ENCODE measurements around the gene ZFHX3.

The ZFHX3 gene

GRCh38 chr16:73056921-73057290, 9.0 kb upstream of the ZFHX3 start:
- Histone ChIP-seq H3K27me3 (ENCODE audit: insufficient read depth, low read depth) (no peaks in the 10 kb centered on the region), H3K4me3 (IDR thresholded peaks at IDR 0.05; ENCODE audit: insufficient read depth, low read depth, low read length) (no peak overlapping the region), H3K36me3 (ENCODE audit: insufficient read depth) (no peaks in the 10 kb centered on the region), H4K20me1 (ENCODE audit: insufficient read depth) (no peaks in the 10 kb centered on the region), H3K4me2 (peak overlapping the region; percentile 77), H3K9ac (no peak overlapping the region; the same call in 1 of the 2 replicates), H3K4me1 (ENCODE audit: low read depth, poor library complexity, severe bottlenecking) (peaks cover 51% of the 10 kb centered on the region), H3K79me2 (ENCODE audit: insufficient read depth, low read depth) (peaks cover 29% of the 10 kb centered on the region; the same call in 1 of the 2 replicates), H3K27ac (no peak overlapping the region), H2AFZ (ENCODE audit: low read depth) (peak overlapping the region; percentile 59; the same call in 1 of the 2 replicates)
- TF ChIP-seq CTCF (conservative IDR thresholded peaks at IDR 0.05; ENCODE audit: low read depth, low read length): no peak

- Histone ChIP-seq H3K9ac (no peak overlapping the region), H3K4me3 (IDR thresholded peaks at IDR 0.05; ENCODE audit: insufficient read depth, low read depth, low read length) (no peak overlapping the region), H2AFZ (ENCODE audit: low read depth) (no peak overlapping the region), H3K27me3 (ENCODE audit: insufficient read depth, low read depth) (no peaks in the 10 kb centered on the region), H3K79me2 (ENCODE audit: insufficient read depth, low read depth) (peaks cover 30% of the 10 kb centered on the region; the same call in 1 of the 2 replicates), H3K36me3 (ENCODE audit: insufficient read depth) (no peaks in the 10 kb centered on the region), H4K20me1 (ENCODE audit: insufficient read depth) (no peaks in the 10 kb centered on the region), H3K27ac (no peak overlapping the region), H3K4me1 (ENCODE audit: low read depth, poor library complexity, severe bottlenecking) (peaks cover 51% of the 10 kb centered on the region), H3K4me2 (peak overlapping the region; percentile 77; the same call in 1 of the 2 replicates)
- no peak for TF ChIP-seq CTCF (conservative IDR thresholded peaks at IDR 0.05; ENCODE audit: low read depth, low read length)
Observed at GRCh38 chr16:73056448-73056847, 8.5 kb upstream of the ZFHX3 start.

GRCh38 chr16:73054813-73055482, 7.0 kb upstream of the ZFHX3 start:
- H3K4me3 ChIP-seq (IDR thresholded peaks at IDR 0.05; ENCODE audit: insufficient read depth, low read depth, low read length): no peak overlapping the region
- H3K27me3 ChIP-seq (ENCODE audit: insufficient read depth, low read depth): no peaks in the 10 kb centered on the region
- peak overlapping the region; percentile 52 for H3K27ac ChIP-seq
- peaks cover 44% of the 10 kb centered on the region for H3K4me1 ChIP-seq (ENCODE audit: low read depth, poor library complexity, severe bottlenecking)
- no peaks in the 10 kb centered on the region for H4K20me1 ChIP-seq (ENCODE audit: insufficient read depth)
- H3K4me2 ChIP-seq: peak overlapping the region; percentile 88
- no peak overlapping the region; the same call in 1 of the 2 replicates for H3K9ac ChIP-seq
- no peaks in the 10 kb centered on the region for H3K36me3 ChIP-seq (ENCODE audit: insufficient read depth)
- 0 out of 2 replicates have a peak overlapping the region, but pooled peaks have one; percentile 2 for H2AFZ ChIP-seq (ENCODE audit: low read depth)
- no peak for TF ChIP-seq CTCF (conservative IDR thresholded peaks at IDR 0.05; ENCODE audit: low read depth, low read length)
- H3K79me2 ChIP-seq (ENCODE audit: insufficient read depth, low read depth): peaks cover 30% of the 10 kb centered on the region; the same call in 1 of the 2 replicates

GRCh38 chr16:73054498-73054812, 6.5 kb upstream of the ZFHX3 start:
- Histone ChIP-seq H3K27me3 (ENCODE audit: insufficient read depth, low read depth) (no peaks in the 10 kb centered on the region), H3K27ac (peak overlapping the region; percentile 52; the same call in 1 of the 2 replicates), H3K79me2 (ENCODE audit: insufficient read depth, low read depth) (peaks cover 30% of the 10 kb centered on the region; the same call in 1 of the 2 replicates), H3K4me3 (IDR thresholded peaks at IDR 0.05; ENCODE audit: insufficient read depth, low read depth, low read length) (no peak overlapping the region), H3K4me2 (peak overlapping the region; percentile 88), H3K36me3 (ENCODE audit: insufficient read depth) (no peaks in the 10 kb centered on the region), H2AFZ (ENCODE audit: low read depth) (0 out of 2 replicates have a peak overlapping the region, but pooled peaks have one; percentile 2), H4K20me1 (ENCODE audit: insufficient read depth) (no peaks in the 10 kb centered on the region), H3K9ac (no peak overlapping the region; the same call in 1 of the 2 replicates), H3K4me1 (ENCODE audit: low read depth, poor library complexity, severe bottlenecking) (peaks cover 39% of the 10 kb centered on the region)
- no peak for TF ChIP-seq CTCF (conservative IDR thresholded peaks at IDR 0.05; ENCODE audit: low read depth, low read length)
